DMS53 (cell line): ENCODE data around the gene ZNF462.
"Not testable (repeated sequence)": the region's sequence is repeated elsewhere in the genome, so short reads cannot be mapped to it uniquely, and the experiment has no call there.

Experiments used
- DNase-seq: peaks from one replicate; lab custom pipeline; 2025; lab: John Stamatoyannopoulos, UW

Gene ZNF462

GRCh38 chr9:106961623-106962022, 98.7 kb downstream of the ZNF462 start:
- DNase-seq = no peak

GRCh38 chr9:106962122-106962521, 99.2 kb downstream of the ZNF462 start:
- DNase-seq = no peak

GRCh38 chr9:106962615-106963363, 99.8 kb downstream of the ZNF462 start:
- no peak for DNase-seq

- no peak for DNase-seq
These were observed 100.7 kb downstream of the ZNF462 start for GRCh38 chr9:106963684-106964083.

GRCh38 chr9:106964329-106964728, 101.4 kb downstream of the ZNF462 start:
- no peak for DNase-seq

- no peak for DNase-seq
These were observed 102.0 kb downstream of the ZNF462 start for GRCh38 chr9:106964822-106965525.

- DNase-seq = no peak
These were observed 103.5 kb downstream of the ZNF462 start for GRCh38 chr9:106966481-106966880.

- DNase-seq = peak; percentile 41
These were observed 106.7 kb downstream of the ZNF462 start for GRCh38 chr9:106969696-106970095.

- no peak for DNase-seq
These were observed 107.4 kb downstream of the ZNF462 start for GRCh38 chr9:106970219-106970975.

- no peak for DNase-seq
These were observed 108.1 kb downstream of the ZNF462 start for GRCh38 chr9:106970976-106971457.

- DNase-seq = no peak
These were observed 109.1 kb downstream of the ZNF462 start for GRCh38 chr9:106972082-106972481.

- DNase-seq = no peak
These were observed 111.4 kb downstream of the ZNF462 start for GRCh38 chr9:106974341-106974740.

- DNase-seq = peak; percentile 2
These were observed 113.8 kb downstream of the ZNF462 start for GRCh38 chr9:106976772-106977171.

- DNase-seq = no peak
These were observed 117.7 kb downstream of the ZNF462 start for GRCh38 chr9:106980551-106981101.

GRCh38 chr9:106981396-106982287, 118.7 kb downstream of the ZNF462 start:
- DNase-seq = no peak

GRCh38 chr9:106982636-106983035, 119.7 kb downstream of the ZNF462 start:
- no peak for DNase-seq

GRCh38 chr9:106983346-106983745, 120.4 kb downstream of the ZNF462 start:
- DNase-seq = no peak

GRCh38 chr9:106989904-106990303, 126.9 kb downstream of the ZNF462 start:
- DNase-seq = not testable (repeated sequence)

GRCh38 chr9:106992186-106992585, 129.2 kb downstream of the ZNF462 start:
- DNase-seq = no peak

- no peak for DNase-seq
These were observed 130.6 kb downstream of the ZNF462 start for GRCh38 chr9:106993603-106994002.

GRCh38 chr9:106994463-106994862, 131.5 kb downstream of the ZNF462 start:
- DNase-seq = no peak
